NCI-H2029 treated with DMSO at 0.1 percent for 48 hours (cell line): ENCODE data around the gene HEPACAM.

Experiments
- DNase-seq: peaks from one replicate; lab custom pipeline; 2025; lab: John Stamatoyannopoulos, UW

Gene HEPACAM

GRCh38 chr11:124884869-124885479, 50.9 kb downstream of the HEPACAM start:
- DNase-seq = no peak

DNA sequence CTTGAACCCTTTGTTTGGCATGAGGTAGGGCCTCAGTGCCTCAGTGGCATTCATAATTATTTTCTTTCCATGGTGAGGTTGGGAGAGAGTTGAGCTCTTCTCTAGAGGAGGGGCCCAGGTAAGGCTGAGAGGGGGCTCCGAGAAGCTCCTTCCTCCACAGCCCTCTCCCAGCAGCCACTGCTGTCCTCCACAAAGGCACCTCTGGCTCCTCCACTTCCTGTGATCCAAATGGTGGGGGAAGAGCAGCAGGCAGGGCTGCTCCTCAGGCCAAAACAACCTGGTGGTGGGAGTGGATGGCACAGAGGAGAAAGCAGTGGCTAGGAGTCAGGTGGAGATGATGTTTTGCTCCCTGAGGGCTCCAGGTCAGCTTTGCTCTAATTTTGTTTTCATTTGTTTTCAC, 51.5 kb downstream of the HEPACAM start:
- no peak for DNase-seq

DNA sequence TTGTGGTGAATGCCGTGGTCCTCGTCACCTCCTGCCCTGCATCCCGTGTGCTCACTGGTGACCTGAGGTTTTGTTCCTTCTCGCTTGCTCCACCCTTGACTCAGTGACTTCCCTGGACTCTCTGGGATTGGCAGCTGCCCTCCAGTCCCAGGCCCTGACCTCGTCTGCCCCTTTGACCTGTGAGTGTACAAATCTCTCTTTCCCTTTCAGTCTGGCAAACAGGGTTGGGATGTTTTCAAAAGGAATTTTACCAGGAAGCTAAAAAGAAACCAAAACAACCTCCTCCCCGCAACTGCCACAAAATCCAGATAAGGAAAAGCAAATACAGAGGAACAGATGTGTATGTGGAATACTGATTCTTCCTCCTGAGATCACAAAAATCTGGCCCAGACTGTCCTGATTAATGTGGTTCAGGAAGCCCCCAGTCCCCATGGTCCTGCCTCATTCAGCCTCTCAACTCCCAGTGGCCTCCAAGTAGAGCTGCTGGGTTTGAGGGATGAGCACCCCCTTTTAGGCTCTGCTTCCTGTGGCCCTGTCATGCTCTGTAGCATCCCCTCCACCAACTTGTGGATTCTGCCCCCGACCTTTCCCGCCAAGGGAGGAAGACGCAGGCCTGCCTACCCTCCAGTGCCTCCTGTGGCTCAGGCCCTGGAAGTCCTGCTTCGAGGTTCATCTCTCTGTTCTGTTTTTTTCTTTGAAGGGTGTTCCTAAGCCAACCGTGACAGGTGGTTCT, 53.3 kb downstream of the HEPACAM start:
- DNase-seq = no peak

GRCh38 chr11:124880958-124881357, 54.9 kb downstream of the HEPACAM start:
- no peak for DNase-seq

DNA sequence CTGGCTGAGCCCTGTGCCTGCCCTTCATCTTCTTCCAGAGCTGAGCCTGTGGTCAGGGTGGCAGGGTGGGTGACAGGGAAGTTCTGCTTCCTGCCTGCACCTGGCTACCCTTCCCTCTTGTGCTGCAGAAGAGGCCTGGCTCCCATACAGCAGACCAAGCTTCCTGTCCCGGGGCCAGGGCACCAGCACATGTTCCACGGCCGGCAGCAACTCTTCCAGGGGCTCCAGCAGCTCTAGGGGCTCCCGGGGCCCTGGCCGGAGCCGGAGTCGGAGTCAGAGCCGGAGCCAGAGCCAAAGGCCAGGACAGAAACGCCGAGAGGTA, 55.6 kb downstream of the HEPACAM start:
- DNase-seq = no peak

GRCh38 chr11:124879493-124880289, 56.2 kb downstream of the HEPACAM start:
- DNase-seq = no peak

DNA sequence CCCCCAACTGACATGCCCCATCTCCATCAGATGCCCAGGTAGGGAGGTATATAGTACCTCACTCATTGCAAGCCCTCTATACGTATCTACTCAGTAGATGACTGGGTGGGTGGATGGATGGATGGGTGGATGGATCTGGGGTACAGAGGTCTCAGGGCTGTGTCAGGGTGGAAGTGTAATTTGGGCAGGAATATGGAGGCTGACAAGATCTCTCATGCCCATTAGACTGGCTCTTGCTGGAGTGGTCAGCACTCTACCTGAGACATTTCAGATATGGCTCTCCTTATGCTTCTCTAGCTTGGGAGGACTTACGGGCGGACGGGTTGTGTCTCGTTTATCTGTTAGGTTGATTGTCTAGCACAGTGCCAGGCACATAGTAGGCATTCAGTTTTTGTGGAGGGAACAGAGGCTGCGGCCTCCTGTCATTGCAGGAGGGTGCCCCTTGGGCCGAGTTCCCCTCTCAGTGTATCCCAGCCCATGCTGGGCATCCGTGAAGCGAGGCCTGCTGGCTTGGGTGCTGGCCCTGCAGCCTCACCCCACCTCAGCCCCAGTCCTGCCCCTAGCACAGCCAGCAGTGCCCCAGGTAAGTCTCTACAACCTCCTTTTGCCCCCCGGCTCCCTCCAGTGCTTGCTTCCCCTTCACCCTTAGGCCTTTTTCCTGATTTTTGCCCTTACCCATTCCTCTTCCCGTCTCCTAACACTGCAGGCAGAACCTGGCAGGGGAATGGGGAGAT, 56.9 kb downstream of the HEPACAM start:
- no peak for DNase-seq

DNA sequence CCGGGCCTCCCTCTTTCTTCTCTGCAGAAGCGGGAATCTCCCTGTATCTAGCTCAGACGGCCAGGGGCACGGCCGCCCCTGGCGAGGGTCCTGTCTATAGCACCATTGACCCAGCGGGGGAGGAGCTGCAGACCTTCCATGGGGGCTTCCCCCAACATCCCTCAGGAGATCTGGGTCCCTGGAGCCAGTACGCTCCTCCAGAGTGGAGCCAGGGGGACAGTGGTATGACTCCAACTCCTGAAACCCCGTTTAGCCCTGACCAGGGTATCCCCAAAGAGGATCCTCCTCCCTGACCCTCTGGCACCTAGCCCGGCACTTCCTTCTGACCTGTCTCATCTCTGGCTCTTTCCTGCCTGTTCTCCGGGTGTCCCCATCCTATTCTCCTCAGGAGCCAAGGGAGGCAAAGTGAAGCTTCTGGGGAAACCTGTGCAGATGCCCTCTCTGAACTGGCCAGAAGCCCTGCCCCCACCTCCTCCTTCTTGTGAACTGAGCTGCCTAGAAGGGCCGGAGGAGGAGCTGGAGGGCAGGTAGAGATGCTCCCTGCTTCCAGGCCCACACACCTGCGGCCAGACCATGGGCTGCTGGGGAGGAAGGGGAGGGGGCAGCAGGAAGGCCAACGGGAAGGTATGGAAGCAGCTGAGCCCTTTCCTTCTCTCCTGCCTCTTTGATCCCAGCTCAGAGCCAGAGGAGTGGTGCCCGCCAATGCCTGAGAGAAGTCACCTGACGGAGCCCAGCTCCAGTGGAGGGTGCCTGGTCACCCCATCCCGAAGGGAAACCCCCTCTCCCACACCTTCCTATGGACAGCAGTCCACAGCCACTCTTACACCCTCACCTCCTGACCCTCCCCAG, 57.7 kb downstream of the HEPACAM start:
- no peak for DNase-seq

DNA sequence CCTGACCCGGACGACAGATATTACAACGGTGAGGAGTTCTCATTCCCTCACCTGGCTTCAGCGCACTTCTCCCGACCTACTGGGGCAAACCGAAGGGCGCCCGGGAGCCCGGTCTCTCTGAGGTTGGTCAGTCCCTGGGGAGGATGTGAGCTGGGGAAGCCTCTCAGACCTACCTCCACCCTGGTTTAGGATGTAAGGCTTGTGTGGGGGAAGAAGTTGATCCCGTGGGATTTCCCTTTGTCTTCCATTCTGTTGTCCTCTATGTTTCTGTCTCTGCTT, 58.3 kb downstream of the HEPACAM start:
- DNase-seq = no peak

- no peak for DNase-seq
Measured at GRCh38 chr11:124876818-124877630, 58.8 kb downstream of the HEPACAM start.

- DNase-seq = no peak
Measured at GRCh38 chr11:124875943-124876817, 59.7 kb downstream of the HEPACAM start.

GRCh38 chr11:124875401-124875800, 60.4 kb downstream of the HEPACAM start:
- DNase-seq = no peak

GRCh38 chr11:124874571-124875255, 61.1 kb downstream of the HEPACAM start:
- no peak for DNase-seq

DNA sequence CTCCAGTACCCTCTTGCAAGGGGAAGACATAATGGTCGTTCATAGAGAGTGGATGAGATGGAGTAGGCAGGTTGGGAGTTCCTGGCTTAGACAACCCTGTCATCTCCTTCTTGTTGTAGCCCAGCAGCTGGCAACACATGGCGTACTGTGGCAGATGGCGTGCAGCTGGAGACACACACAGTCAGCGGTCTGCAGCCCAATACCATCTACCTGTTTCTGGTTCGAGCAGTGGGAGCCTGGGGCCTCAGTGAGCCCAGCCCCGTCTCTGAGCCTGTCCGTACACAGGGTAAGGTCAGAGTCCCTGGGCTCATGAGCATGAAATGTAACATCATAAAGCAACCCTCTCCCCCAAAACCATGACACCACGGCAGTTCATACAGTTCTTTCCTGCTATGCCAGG, 61.9 kb downstream of the HEPACAM start:
- DNase-seq = no peak

- no peak for DNase-seq
Measured at GRCh38 chr11:124872741-124873140, 63.1 kb downstream of the HEPACAM start.

DNA sequence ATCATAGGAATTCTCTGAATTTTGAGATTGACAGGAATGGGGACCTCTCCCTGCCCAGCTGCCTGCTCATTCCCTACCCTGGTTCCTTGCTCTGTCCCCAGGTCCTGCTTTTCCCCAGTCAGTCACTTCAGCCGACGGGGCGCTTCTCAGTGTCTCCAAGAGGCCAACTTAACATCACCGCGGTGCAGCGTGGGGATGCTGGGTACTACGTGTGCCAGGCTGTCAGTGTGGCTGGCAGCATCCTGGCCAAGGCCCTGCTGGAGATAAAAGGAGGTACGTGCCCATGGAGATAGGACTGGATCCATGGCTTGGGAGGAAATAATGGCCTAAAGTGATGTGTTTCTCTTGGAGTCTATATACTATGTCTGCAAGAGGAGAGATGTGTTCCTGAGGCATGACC, 63.6 kb downstream of the HEPACAM start:
- DNase-seq = no peak

GRCh38 chr11:124870430-124870829, 65.4 kb downstream of the HEPACAM start:
- no peak for DNase-seq

- DNase-seq = no peak
Measured at GRCh38 chr11:124869856-124870387, 65.9 kb downstream of the HEPACAM start.

GRCh38 chr11:124869331-124869730, 66.5 kb downstream of the HEPACAM start:
- no peak for DNase-seq
